Lower leg skin (tissue), 3 donors: ENCODE measurements around the gene WWC1.

Experiments
- CTCF ChIP-seq, 3 donors: fragments of 450-650 bp; IDR thresholded peaks; one replicate each; pipeline ENCODE4 v1.5.1; 2016; ENCODE audit warnings: antibody characterized with exemption in 3 of 3, mild to moderate bottlenecking in 3 of 3, moderate library complexity in 2 of 3
- POLR2A ChIP-seq, 2 donors: fragments of 450-650 bp; IDR thresholded peaks; one replicate each; pipeline ENCODE4 v1.6.1; 2016 to 2017; ENCODE audit warnings: antibody characterized with exemption in 2 of 2, mild to moderate bottlenecking in 1 of 2, moderate library complexity in 1 of 2

GRCh38 chr5:168451565-168451964 is 160.1 kb downstream of the WWC1 start:
- TF ChIP-seq CTCF (IDR thresholded peaks at IDR 0.05) (no peak), POLR2A (IDR thresholded peaks at IDR 0.05) (no peak)
